ENCODE data around the gene METRN.

DNA sequence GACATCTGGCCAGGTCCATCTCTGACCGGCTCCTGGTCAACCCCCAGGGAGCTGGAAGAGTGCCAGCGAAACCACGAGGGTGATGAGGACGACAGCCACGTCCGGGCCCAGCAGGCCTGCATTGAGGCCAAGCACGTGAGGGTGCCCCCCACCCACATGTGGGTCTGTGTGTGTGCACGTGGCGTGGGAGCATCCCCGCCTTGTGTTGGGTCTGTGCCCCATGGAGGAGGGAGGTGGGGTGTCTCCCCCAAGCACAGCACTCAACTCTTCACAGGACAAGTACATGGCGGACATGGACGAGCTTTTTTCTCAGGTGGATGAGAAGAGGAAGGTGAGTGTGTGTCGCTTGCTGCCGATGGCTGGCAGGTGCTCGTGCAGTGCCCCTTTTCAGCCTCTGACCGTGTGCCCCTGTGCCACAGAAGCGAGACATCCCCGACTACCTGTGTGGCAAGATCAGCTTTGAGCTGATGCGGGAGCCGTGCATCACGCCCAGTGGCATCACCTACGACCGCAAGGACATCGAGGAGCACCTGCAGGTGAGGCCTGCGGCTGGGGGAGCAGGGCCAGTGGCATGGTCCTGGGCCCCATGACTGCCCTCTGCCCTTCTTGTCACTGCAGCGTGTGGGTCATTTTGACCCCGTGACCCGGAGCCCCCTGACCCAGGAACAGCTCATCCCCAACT, 33.0 kb upstream of the METRN start:
- TF ChIP-seq, protein P1, sequence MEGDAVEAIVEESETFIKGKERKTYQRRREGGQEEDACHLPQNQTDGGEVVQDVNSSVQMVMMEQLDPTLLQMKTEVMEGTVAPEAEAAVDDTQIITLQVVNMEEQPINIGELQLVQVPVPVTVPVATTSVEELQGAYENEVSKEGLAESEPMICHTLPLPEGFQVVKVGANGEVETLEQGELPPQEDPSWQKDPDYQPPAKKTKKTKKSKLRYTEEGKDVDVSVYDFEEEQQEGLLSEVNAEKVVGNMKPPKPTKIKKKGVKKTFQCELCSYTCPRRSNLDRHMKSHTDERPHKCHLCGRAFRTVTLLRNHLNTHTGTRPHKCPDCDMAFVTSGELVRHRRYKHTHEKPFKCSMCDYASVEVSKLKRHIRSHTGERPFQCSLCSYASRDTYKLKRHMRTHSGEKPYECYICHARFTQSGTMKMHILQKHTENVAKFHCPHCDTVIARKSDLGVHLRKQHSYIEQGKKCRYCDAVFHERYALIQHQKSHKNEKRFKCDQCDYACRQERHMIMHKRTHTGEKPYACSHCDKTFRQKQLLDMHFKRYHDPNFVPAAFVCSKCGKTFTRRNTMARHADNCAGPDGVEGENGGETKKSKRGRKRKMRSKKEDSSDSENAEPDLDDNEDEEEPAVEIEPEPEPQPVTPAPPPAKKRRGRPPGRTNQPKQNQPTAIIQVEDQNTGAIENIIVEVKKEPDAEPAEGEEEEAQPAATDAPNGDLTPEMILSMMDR (IDR thresholded peaks at IDR 0.05), result no peak
- no peak for TF ChIP-seq POLR2A (IDR thresholded peaks at IDR 0.05)
